ENCODE data around the gene TMEM88. TPM values are rescaled to one million over a fixed set of nuclear protein-coding genes. Genes with fewer than 3 reads are reported as not detected.

The TMEM88 gene
- total RNA-seq, 6 experiments from 2014 or later: 0.40 to 1.3 (median 0.60) TPM

GRCh38 chr17:7884581-7885366 lies 29.9 kb downstream of the TMEM88 start:
- no peaks in the 10 kb centered on the region for H3K36me3 Mint-ChIP-seq (ENCODE audit: low read depth)
- H3K4me3 Mint-ChIP-seq: peak overlapping the region; percentile 62
- H3K27ac Mint-ChIP-seq: peak overlapping the region; percentile 64

GRCh38 chr17:7885367-7886226 lies 30.7 kb downstream of the TMEM88 start:
- Mint-ChIP-seq H3K4me3 (no peak overlapping the region; the same call in 1 of the 2 replicates), H3K27me3 (ENCODE audit: insufficient read depth) (peaks cover 4% of the 10 kb centered on the region), H3K4me1 (ENCODE audit: low read depth) (peaks cover 5% of the 10 kb centered on the region), H3K27ac (no peak overlapping the region), H3K36me3 (ENCODE audit: low read depth) (peaks cover 4% of the 10 kb centered on the region; the same call in 1 of the 2 replicates), H3K9me3 (no peaks in the 10 kb centered on the region)
- DNase-seq: no peak
- no peak; the same call in 1 of the 2 replicates for TF ChIP-seq CTCF (IDR thresholded peaks at IDR 0.05)

More at GRCh38 chr17:7884581-7885366, 29.9 kb downstream of the TMEM88 start:
- TF ChIP-seq CTCF (IDR thresholded peaks at IDR 0.05): no peak
- DNase-seq: no peak
- Mint-ChIP-seq H3K27me3 (ENCODE audit: insufficient read depth) (peaks cover 4% of the 10 kb centered on the region), H3K4me1 (ENCODE audit: low read depth) (peaks cover 5% of the 10 kb centered on the region), H3K9me3 (no peaks in the 10 kb centered on the region)

DNA sequence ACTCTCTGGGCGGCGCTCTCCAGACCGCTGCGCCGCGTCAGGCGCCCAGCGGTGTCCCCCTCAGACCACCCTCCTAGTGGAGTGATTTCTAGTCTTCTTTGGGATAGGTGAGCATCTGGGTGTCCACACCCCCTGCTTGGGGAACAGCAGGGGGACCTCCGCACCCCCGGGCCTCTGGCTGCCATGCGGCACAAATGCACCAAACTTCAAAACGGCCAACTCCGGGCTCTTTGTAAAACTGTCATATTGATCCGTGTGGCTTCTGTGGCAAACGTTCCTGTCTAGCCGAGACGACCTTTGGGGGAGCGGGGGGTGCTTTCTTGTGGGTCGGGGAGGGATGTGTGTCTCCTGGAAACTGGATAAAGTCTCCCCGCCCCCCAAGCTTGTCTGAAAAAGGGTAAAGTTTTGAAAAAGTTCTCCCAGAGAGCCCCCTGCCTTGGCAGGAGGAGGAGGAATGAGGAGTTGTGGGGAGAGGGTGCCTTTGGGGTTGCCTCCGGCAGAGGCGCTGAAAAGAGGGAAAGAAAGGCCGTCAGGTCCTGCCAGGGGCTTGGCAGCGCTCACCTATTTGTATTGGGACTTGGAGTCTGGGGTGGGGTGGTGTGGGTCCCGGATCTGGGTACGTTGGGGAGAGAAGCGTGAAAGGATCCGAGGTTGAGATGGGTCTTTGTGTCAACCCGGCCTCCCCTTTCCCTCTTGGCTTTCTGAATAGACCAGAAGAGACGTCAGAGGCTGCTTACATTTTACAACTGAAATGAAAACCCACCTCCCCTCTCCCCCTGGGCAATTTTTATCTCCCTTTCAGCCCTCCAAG lies 31.6 kb downstream of the TMEM88 start:
- no peak for TF ChIP-seq CTCF (IDR thresholded peaks at IDR 0.05)
- Mint-ChIP-seq H3K4me1 (ENCODE audit: low read depth) (peaks cover 5% of the 10 kb centered on the region), H3K36me3 (ENCODE audit: low read depth) (peaks cover 4% of the 10 kb centered on the region; the same call in 1 of the 2 replicates), H3K9me3 (no peaks in the 10 kb centered on the region), H3K27ac (no peak overlapping the region), H3K27me3 (ENCODE audit: insufficient read depth) (peaks cover 4% of the 10 kb centered on the region), H3K4me3 (no peak overlapping the region)
- no peak for DNase-seq

DNA sequence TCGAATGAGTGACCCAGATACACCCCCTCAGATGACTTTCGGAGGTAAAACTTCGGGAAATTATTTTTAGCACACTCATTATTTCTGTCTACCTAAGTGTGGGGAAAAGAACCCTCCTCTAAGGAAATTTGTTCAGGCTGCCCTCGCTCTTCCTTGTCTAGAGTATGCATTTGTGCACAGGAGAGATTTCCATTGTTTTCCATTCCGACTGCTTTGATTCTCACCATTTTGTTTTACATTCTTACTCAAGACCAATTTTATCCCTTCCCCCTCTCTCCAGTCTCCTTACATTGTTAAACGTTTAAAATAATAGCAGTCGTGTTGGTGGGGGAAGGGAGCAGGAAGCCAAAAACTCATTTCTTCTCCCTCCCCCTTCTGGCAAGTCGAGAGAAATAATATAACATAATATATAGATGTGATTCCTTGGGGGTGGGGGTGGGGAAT lies 32.2 kb downstream of the TMEM88 start:
- Mint-ChIP-seq H3K27me3 (ENCODE audit: insufficient read depth) (peaks cover 4% of the 10 kb centered on the region), H3K4me3 (no peak overlapping the region), H3K36me3 (ENCODE audit: low read depth) (peaks cover 4% of the 10 kb centered on the region; the same call in 1 of the 2 replicates), H3K9me3 (no peaks in the 10 kb centered on the region), H3K27ac (no peak overlapping the region), H3K4me1 (ENCODE audit: low read depth) (peaks cover 5% of the 10 kb centered on the region)
- no peak for DNase-seq
- no peak; the same call in 1 of the 2 replicates for TF ChIP-seq CTCF (IDR thresholded peaks at IDR 0.05)
